HepG2 (cell line): ENCODE results near the gene TARBP2. TPM values are rescaled to one million over a fixed set of nuclear protein-coding genes. Genes with fewer than 3 reads are reported as not detected.
A peak's percentile ranks its signal among the peaks of the same experiment; 100 is the strongest.

Source experiments
- ATF2 ChIP-seq: sonication (generic); formaldehyde crosslinking; IDR thresholded peaks from 2 replicates; pipeline ENCODE4 v1.4.0; 2020; ENCODE audit warnings: missing genetic modification reagents
- BHLHE40 ChIP-seq: IDR thresholded peaks from 2 replicates; pipeline ENCODE4 v1.6.1; 2011; ENCODE audit warnings: low read length, improper control_type of control experiment
- FOXA3 ChIP-seq: IDR thresholded peaks from 2 replicates; pipeline ENCODE4 v1.6.1; 2016; ENCODE audit warnings: missing genetic modification reagents, missing compliant biosample characterization
- JUND ChIP-seq: sonication (generic); formaldehyde crosslinking; IDR thresholded peaks from 2 replicates; pipeline ENCODE4 v1.8.0; 2022; ENCODE audit warnings: mild to moderate bottlenecking, missing genetic modification reagents
- MAFF ChIP-seq: IDR thresholded peaks from 2 replicates; pipeline ENCODE4 v1.6.1; 2011; ENCODE audit warnings: low read depth, low read length, improper control_type of control experiment
- MAX ChIP-seq: IDR thresholded peaks from 2 replicates; pipeline ENCODE4 v1.6.1; 2012; ENCODE audit warnings: inconsistent platforms
- MLXIP ChIP-seq: sonication (generic); formaldehyde crosslinking; IDR thresholded peaks from 2 replicates; pipeline ENCODE4 v1.9.0; 2021; ENCODE audit warnings: missing genetic modification reagents, borderline replicate concordance
- PAF1 ChIP-seq: IDR thresholded peaks from 2 replicates; pipeline ENCODE4 v1.6.1; 2016; ENCODE audit warnings: missing genetic modification reagents, missing compliant biosample characterization
- RBM22 ChIP-seq: fragments of 200-400 bp; formaldehyde crosslinking; optimal IDR thresholded peaks from 2 replicates; pipeline ENCODE3; 2017; ENCODE audit warnings: mild to moderate bottlenecking, low read length, moderate library complexity
- SNAPC4 ChIP-seq: sonication (generic); formaldehyde crosslinking; IDR thresholded peaks from 2 replicates; pipeline ENCODE4 v1.4.0; 2020; ENCODE audit warnings: mild to moderate bottlenecking, missing genetic modification reagents
- SOX13 ChIP-seq, 3 experiments: fragments of 450-650 bp in 1 of 3; sonication (generic) in 1 of 3; formaldehyde crosslinking in 1 of 3; IDR thresholded peaks in 2 of 3; conservative IDR thresholded peaks in 1 of 3; 2 replicates each; pipeline versions ENCODE4 v1.5.0 to v1.6.1; 2016 to 2020; ENCODE audit warnings: antibody characterized with exemption in 1 of 3, mild to moderate bottlenecking in 1 of 3, missing compliant biosample characterization in 1 of 3, missing genetic modification reagents in 1 of 3, moderate library complexity in 1 of 3
- ZBTB8A ChIP-seq: sonication (generic); formaldehyde crosslinking; IDR thresholded peaks from 2 replicates; pipeline ENCODE4 v1.4.0; 2020; ENCODE audit warnings: mild to moderate bottlenecking, low read depth, missing genetic modification reagents, borderline replicate concordance
- ZFP90 ChIP-seq: sonication (generic); formaldehyde crosslinking; IDR thresholded peaks from 2 replicates; pipeline ENCODE4 v1.8.0; 2022; ENCODE audit warnings: missing genetic modification reagents, mild to moderate bottlenecking, inconsistent platforms, borderline replicate concordance
- ZNF230 ChIP-seq: sonication (generic); formaldehyde crosslinking; IDR thresholded peaks from 2 replicates; pipeline ENCODE4 v1.4.0; 2020; ENCODE audit warnings: mild to moderate bottlenecking, missing genetic modification reagents
- ZNF460 ChIP-seq: sonication (generic); formaldehyde crosslinking; IDR thresholded peaks from 2 replicates; pipeline ENCODE4 v1.5.1; 2020; ENCODE audit warnings: missing genetic modification reagents, mild to moderate bottlenecking, borderline replicate concordance
- ZNF580 ChIP-seq: IDR thresholded peaks from 2 replicates; pipeline ENCODE4 v1.6.1; 2016; ENCODE audit warnings: low read depth, borderline replicate concordance
- ZNF740 ChIP-seq: sonication (generic); formaldehyde crosslinking; IDR thresholded peaks from 2 replicates; pipeline ENCODE4 v1.4.0; 2020; ENCODE audit warnings: missing genetic modification reagents
- ZNF766 ChIP-seq: sonication (generic); formaldehyde crosslinking; IDR thresholded peaks from 2 replicates; pipeline ENCODE4 v1.5.0; 2020; ENCODE audit warnings: missing genetic modification reagents, borderline replicate concordance
- polyA plus RNA-seq, 8 experiments: library from polyadenylated mRNA; depleted of rRNA in 3 of 8; stranded (reverse) in 7 of 8; unstranded in 1 of 8; fragments of >200 nt; fragmentation: Illumina TruSeq in 4 of 8; extraction: Trizol in 4 of 8; gene quantifications; 2 replicates each; pipeline versions ENCODE4 v1.2.1 to v1.2.3, GENCODE V29; 2011 to 2016; ENCODE audit warnings: low read depth in 4 of 8, missing spikeins in 1 of 8, mixed read lengths in 1 of 8; ENCODE audit not compliant: insufficient read depth in 1 of 8
- total RNA-seq, 5 experiments: library from RNA; depleted of rRNA; stranded (reverse); fragments of >200 nt; fragmentation: Illumina TruSeq; extraction: Trizol; gene quantifications; 2 replicates each; pipeline ENCODE4 v1.2.3, GENCODE V29; 2016; ENCODE audit warnings: low read depth in 1 of 5

TARBP2 gene
- total and polyA plus RNA-seq, 2 of the 13 experiments (the other 11 are each of a cell fraction or from before 2014, with no cell fraction given), result 47.0 to 55.5 TPM

- TF ChIP-seq ZBTB8A (CRISPR knock-in tag) (no peak), ZNF766 (CRISPR knock-in tag) (peak; percentile 42; the same call in 1 of the 2 replicates), JUND (CRISPR knock-in tag) (no peak), MAFF (no peak), ATF2 (peak; percentile 93), ZNF230 (CRISPR knock-in tag) (no peak), PAF1 (CRISPR knock-in tag) (no peak), SNAPC4 (CRISPR knock-in tag) (no peak), BHLHE40 (no peak), RBM22 (no peak), MLXIP (CRISPR knock-in tag) (no peak), ZNF580 (CRISPR knock-in tag) (peak; percentile 66; the same call in 1 of the 2 replicates), ZFP90 (no peak), ZNF740 (CRISPR knock-in tag) (no peak), FOXA3 (CRISPR knock-in tag) (peak; percentile 89), SOX13 (IDR thresholded peaks at IDR 0.05) (peak; percentile 97), SOX13 (CRISPR knock-in tag; conservative IDR thresholded peaks at IDR 0.05 in 1 of 2, IDR thresholded peaks at IDR 0.05 in 1 of 2) (peak in 1 of 2 experiments; percentile 99; a peak in 2 of 4 replicates), ZNF460 (CRISPR knock-in tag) (no peak; the same call in 1 of the 2 replicates), MAX (no peak)
Measured at GRCh38 chr12:53538209-53538689, 37.2 kb downstream of the TARBP2 start (continued).
